MM.1S (cell line): ENCODE data around the gene TOLLIP.

Experiments
- EZH2 ChIP-seq: fragments of 300-600 bp; sonication (generic); optimal IDR thresholded peaks from 2 replicates; pipeline ENCODE3; 2017; ENCODE audit warnings: low read depth, mild to moderate bottlenecking, antibody characterized with exemption, low read length, mixed read lengths
- EZH2phosphoT487 ChIP-seq: fragments of 300-600 bp; sonication (generic); IDR thresholded peaks from 2 replicates; pipeline ENCODE4 v1.6.1; 2018; ENCODE audit warnings: antibody characterized with exemption, low read length
- TF ChIP-seq, protein P1 (sequence below): fragments of 300-600 bp; sonication (generic); IDR thresholded peaks from 2 replicates; pipeline ENCODE4 v1.5.1; 2016; ENCODE audit warnings: antibody characterized with exemption, low read length, mixed read lengths

DNA sequence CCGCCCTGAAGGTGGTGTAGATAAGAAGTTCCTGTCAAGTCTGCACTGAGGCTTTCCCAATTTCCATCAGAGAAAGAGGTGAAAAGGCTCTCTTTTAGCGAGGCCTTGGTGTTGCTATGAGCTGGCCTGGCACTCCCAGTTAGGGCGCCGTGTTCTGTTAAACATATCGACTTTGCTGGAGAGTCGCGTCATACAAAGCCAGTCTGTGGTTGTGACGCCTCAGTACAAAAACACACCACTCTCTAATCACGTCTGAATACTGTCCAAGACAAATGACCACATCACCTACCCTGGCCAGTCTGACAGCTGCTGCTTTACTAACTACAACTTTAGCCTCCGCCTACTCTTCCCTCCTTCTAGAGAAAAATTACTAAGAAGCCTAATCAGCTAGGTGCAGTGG, 8.0 kb upstream of the TOLLIP start:
- no peak for TF ChIP-seq EZH2phosphoT487
- TF ChIP-seq, protein P1, sequence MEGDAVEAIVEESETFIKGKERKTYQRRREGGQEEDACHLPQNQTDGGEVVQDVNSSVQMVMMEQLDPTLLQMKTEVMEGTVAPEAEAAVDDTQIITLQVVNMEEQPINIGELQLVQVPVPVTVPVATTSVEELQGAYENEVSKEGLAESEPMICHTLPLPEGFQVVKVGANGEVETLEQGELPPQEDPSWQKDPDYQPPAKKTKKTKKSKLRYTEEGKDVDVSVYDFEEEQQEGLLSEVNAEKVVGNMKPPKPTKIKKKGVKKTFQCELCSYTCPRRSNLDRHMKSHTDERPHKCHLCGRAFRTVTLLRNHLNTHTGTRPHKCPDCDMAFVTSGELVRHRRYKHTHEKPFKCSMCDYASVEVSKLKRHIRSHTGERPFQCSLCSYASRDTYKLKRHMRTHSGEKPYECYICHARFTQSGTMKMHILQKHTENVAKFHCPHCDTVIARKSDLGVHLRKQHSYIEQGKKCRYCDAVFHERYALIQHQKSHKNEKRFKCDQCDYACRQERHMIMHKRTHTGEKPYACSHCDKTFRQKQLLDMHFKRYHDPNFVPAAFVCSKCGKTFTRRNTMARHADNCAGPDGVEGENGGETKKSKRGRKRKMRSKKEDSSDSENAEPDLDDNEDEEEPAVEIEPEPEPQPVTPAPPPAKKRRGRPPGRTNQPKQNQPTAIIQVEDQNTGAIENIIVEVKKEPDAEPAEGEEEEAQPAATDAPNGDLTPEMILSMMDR = no peak
- no peak for TF ChIP-seq EZH2
